Measurements from ENCODE around the gene SPOCK2. TPM values are rescaled to one million over a fixed set of nuclear protein-coding genes. Genes with fewer than 3 reads are reported as not detected.

Gene SPOCK2
- polyA plus RNA-seq, 1 donor (not counting 4 experiments of a cell fraction or from before 2014, with no cell fraction given), result 0.14 TPM

DNA sequence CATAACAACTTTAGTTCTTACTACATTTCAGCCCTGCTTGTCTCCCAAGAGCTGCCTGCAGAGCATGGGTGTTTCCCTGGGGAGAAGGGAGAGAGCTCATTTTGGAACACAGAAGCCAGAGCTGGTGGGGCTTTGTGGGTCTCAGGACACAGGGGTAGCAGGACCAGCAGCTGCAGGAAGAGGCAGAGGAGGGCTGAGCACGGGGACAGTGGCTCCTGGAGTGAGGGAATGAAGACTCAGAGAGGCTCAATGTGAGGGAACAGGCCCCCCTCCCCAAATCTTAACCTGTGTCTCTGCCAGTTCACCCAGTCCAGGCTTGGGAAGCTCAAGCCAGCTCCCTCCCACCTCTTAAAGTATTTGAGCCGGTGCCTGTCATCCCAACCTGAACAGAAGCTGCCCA lies 74.2 kb downstream of the SPOCK2 start:
- TF ChIP-seq EZH2 (IDR thresholded peaks at IDR 0.05; ENCODE audit: low read length), result no peak
- TF ChIP-seq CTCF (optimal IDR thresholded peaks at IDR 0.05 in 1 of 3, IDR thresholded peaks at IDR 0.05 in 1 of 3, conservative IDR thresholded peaks at IDR 0.05 in 1 of 3; ENCODE audit: extremely low read depth in 1 of 3, insufficient read depth in 2 of 3, low read length in 3 of 3), result no peak
- Histone ChIP-seq H3K27me3 (ENCODE audit: control insufficient read depth, extremely low read depth, insufficient read depth, low read length) (no peaks in the 10 kb centered on the region), H3K9ac (ENCODE audit: control insufficient read depth, extremely low read depth, insufficient read depth, low read length) (no peak overlapping the region), H3K9me3 (ENCODE audit: control insufficient read depth, low read depth, low read length) (no peaks in the 10 kb centered on the region), H3K4me1 (ENCODE audit: control insufficient read depth, extremely low read depth, insufficient read depth, low read length) (peaks cover 13% of the 10 kb centered on the region), H3K36me3 (ENCODE audit: control insufficient read depth in 2 of 2, extremely low read depth in 1 of 2, insufficient read depth in 2 of 2, low read length in 2 of 2) (peaks cover 2 to 12% of the 10 kb centered on the region in 2 experiments), H4K20me1 (ENCODE audit: control insufficient read depth, extremely low read depth, insufficient read depth, low read length) (no peaks in the 10 kb centered on the region), H3K4me2 (ENCODE audit: control insufficient read depth, extremely low read depth, insufficient read depth, low read depth, low read length) (no peak overlapping the region), H3K27ac (ENCODE audit: control insufficient read depth, insufficient read depth, low read length) (no peak overlapping the region), H2AFZ (ENCODE audit: control insufficient read depth, low read length) (no peak overlapping the region), H3K4me3 (ENCODE audit: control insufficient read depth in 2 of 3, extremely low read depth in 1 of 3, insufficient read depth in 2 of 3, low read depth in 1 of 3, low read length in 3 of 3) (no peak overlapping the region), H3K79me2 (ENCODE audit: control insufficient read depth, insufficient read depth, low read length) (no peaks in the 10 kb centered on the region), H3K9me1 (ENCODE audit: control insufficient read depth, extremely low read depth, insufficient read depth, low read length) (no peaks in the 10 kb centered on the region)
- FAIRE-seq (no peak), DNase-seq (ENCODE audit: low read depth, low spot score) (no peak)
- dilution Hi-C loops (cut with MboI; ENCODE audit: extremely low pct_ligation_motif_present, low sequenced_read_pairs), result no loop called here

DNA sequence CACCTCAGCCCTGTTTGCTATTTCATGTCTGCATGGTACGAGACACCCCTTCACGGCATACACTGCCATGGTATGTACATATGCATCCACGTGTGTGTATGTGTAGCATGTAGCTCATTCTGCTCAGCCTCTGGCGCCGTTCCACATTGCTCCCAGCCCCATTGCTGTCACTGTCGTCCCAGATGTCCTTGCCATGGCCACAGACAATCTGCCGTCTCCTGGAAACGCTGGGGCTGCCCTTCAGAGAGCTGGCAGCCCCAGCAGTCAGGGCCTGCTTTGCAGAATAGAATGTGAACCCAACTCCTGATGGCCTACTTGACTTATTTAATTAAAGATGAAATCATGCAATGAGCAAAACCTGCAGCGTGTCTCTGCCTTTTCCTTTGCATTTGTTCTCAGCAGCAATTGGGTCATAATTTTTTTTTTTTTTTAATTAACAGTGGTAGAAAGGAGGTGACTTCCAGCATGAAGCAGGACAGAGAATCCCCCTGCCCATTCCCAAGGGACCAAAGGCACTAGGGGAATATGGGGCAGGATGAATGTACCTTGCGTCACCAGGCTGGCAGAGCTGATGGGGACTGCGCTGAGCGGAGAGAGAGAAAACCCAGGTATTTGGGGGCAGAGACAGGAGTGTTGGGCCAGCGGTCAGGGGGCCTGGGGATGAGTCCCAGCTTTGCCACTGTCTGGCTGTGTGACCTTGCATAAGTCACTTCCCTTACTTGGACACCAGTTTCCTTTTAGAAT lies 75.0 kb downstream of the SPOCK2 start:
- Histone ChIP-seq H4K20me1 (ENCODE audit: control insufficient read depth, extremely low read depth, insufficient read depth, low read length) (no peaks in the 10 kb centered on the region), H3K79me2 (ENCODE audit: control insufficient read depth, insufficient read depth, low read length) (no peaks in the 10 kb centered on the region), H3K27me3 (ENCODE audit: control insufficient read depth, extremely low read depth, insufficient read depth, low read length) (no peaks in the 10 kb centered on the region), H3K36me3 (ENCODE audit: control insufficient read depth in 2 of 2, extremely low read depth in 1 of 2, insufficient read depth in 2 of 2, low read length in 2 of 2) (peaks cover 2 to 12% of the 10 kb centered on the region in 2 experiments), H3K9me1 (ENCODE audit: control insufficient read depth, extremely low read depth, insufficient read depth, low read length) (no peaks in the 10 kb centered on the region), H3K9ac (ENCODE audit: control insufficient read depth, extremely low read depth, insufficient read depth, low read length) (no peak overlapping the region), H3K4me1 (ENCODE audit: control insufficient read depth, extremely low read depth, insufficient read depth, low read length) (peaks cover 21% of the 10 kb centered on the region), H3K27ac (ENCODE audit: control insufficient read depth, insufficient read depth, low read length) (no peak overlapping the region), H2AFZ (ENCODE audit: control insufficient read depth, low read length) (no peak overlapping the region), H3K4me2 (ENCODE audit: control insufficient read depth, extremely low read depth, insufficient read depth, low read depth, low read length) (no peak overlapping the region), H3K9me3 (ENCODE audit: control insufficient read depth, low read depth, low read length) (no peaks in the 10 kb centered on the region), H3K4me3 (ENCODE audit: control insufficient read depth in 2 of 3, extremely low read depth in 1 of 3, insufficient read depth in 2 of 3, low read depth in 1 of 3, low read length in 3 of 3) (no peak overlapping the region)
- DNase-seq (ENCODE audit: low read depth, low spot score) (no peak), FAIRE-seq (no peak)
- dilution Hi-C loops (cut with MboI; ENCODE audit: extremely low pct_ligation_motif_present, low sequenced_read_pairs), result no loop called here
- no peak for TF ChIP-seq CTCF (optimal IDR thresholded peaks at IDR 0.05 in 1 of 3, IDR thresholded peaks at IDR 0.05 in 1 of 3, conservative IDR thresholded peaks at IDR 0.05 in 1 of 3; ENCODE audit: extremely low read depth in 1 of 3, insufficient read depth in 2 of 3, low read length in 3 of 3)
- no peak for TF ChIP-seq EZH2 (IDR thresholded peaks at IDR 0.05; ENCODE audit: low read length)
